ENCODE results near the gene PTPRG. TPM values are rescaled to one million over a fixed set of nuclear protein-coding genes. Genes with fewer than 3 reads are reported as not detected.

The PTPRG gene
- total RNA-seq, 1 experiment from 2014 or later, result 32.1 TPM

GRCh38 chr3:61793056-61793455 lies 231.7 kb downstream of the PTPRG start:
- H3K4me3 ChIP-seq (replicated peaks in 1 of 2; ENCODE audit: low read depth in 1 of 2, low read length in 2 of 2), result no peak overlapping the region
- H3K36me3 ChIP-seq (ENCODE audit: control insufficient read depth in 1 of 2, insufficient read depth in 2 of 2, low read length in 2 of 2), result no peaks in the 10 kb centered on the region
- intact Hi-C loops (cut with micrococcal nuclease), result no loop called here
- H4K20me1 ChIP-seq (ENCODE audit: insufficient read depth), result no peaks in the 10 kb centered on the region
- ChIA-PET RAD21 (ENCODE audit: low non-redundant PET in 1 of 2, low total read pairs in 2 of 2, uncharacterized antibody in 2 of 2, unreplicated experiment in 2 of 2) (no interaction called here), POLR2A (no interaction called here), CTCF (no interaction called here)
- no peaks in the 10 kb centered on the region for H3K4me1 ChIP-seq (ENCODE audit: control insufficient read depth in 1 of 2, insufficient read depth in 2 of 2, low read length in 2 of 2)
- TF ChIP-seq POLR2A (IDR thresholded peaks at IDR 0.05; ENCODE audit: borderline replicate concordance, extremely low read depth, insufficient read depth, insufficient read length) (no peak), ATF3 (IDR thresholded peaks at IDR 0.05) (no peak), CTCF (IDR thresholded peaks at IDR 0.05 in 2 of 3, conservative IDR thresholded peaks at IDR 0.05 in 1 of 3; ENCODE audit: borderline replicate concordance in 1 of 3, insufficient read depth in 1 of 3, low read depth in 2 of 3, low read length in 2 of 3) (no peak), SRF (IDR thresholded peaks at IDR 0.05; ENCODE audit: low read depth) (no peak), ELF1 (IDR thresholded peaks at IDR 0.05; ENCODE audit: borderline replicate concordance, low read depth) (no peak), POLR2AphosphoS5 (IDR thresholded peaks at IDR 0.05; ENCODE audit: low read depth, low read length) (no peak)
- no peak overlapping the region for H3K9ac ChIP-seq (ENCODE audit: low read length)
- DNase-seq (ENCODE audit: low read depth, low spot score), result no peak
- H3K27me3 ChIP-seq (ENCODE audit: insufficient read depth, low read length), result no peaks in the 10 kb centered on the region
- H2AFZ ChIP-seq (ENCODE audit: low read depth, low read length, poor library complexity, severe bottlenecking), result no peak overlapping the region
- BruUV-seq (replicated peaks), result no TSS peak
- no peaks in the 10 kb centered on the region for H3K9me2 ChIP-seq (ENCODE audit: insufficient read depth)
- no peak overlapping the region for H3K27ac ChIP-seq (ENCODE audit: low read depth, low read length)
- H3K4me2 ChIP-seq (ENCODE audit: low read length), result no peak overlapping the region
- ATAC-seq, result no peak
- H3K79me2 ChIP-seq (ENCODE audit: insufficient read depth, low read length), result no peaks in the 10 kb centered on the region; the same call in none of the 2 replicates
- no peaks in the 10 kb centered on the region for H3K9me3 ChIP-seq (ENCODE audit: control insufficient read depth in 1 of 2, insufficient read depth in 1 of 2, low read depth in 1 of 2, low read length in 2 of 2)

GRCh38 chr3:61793521-61793920 lies 232.2 kb downstream of the PTPRG start:
- H3K4me3 ChIP-seq (replicated peaks in 1 of 2; ENCODE audit: low read depth in 1 of 2, low read length in 2 of 2), result no peak overlapping the region
- CTCF ChIA-PET, result no interaction called here
- no peaks in the 10 kb centered on the region for H3K36me3 ChIP-seq (ENCODE audit: control insufficient read depth in 1 of 2, insufficient read depth in 2 of 2, low read length in 2 of 2)
- H3K4me1 ChIP-seq (ENCODE audit: control insufficient read depth in 1 of 2, insufficient read depth in 2 of 2, low read length in 2 of 2), result no peaks in the 10 kb centered on the region
- RAD21 ChIA-PET (ENCODE audit: low non-redundant PET in 1 of 2, low total read pairs in 2 of 2, uncharacterized antibody in 2 of 2, unreplicated experiment in 2 of 2), result no interaction called here
- H3K27ac ChIP-seq (ENCODE audit: low read depth, low read length), result no peak overlapping the region
- DNase-seq (ENCODE audit: low read depth, low spot score) (no peak), ATAC-seq (no peak)
- H3K79me2 ChIP-seq (ENCODE audit: insufficient read depth, low read length), result no peaks in the 10 kb centered on the region; the same call in none of the 2 replicates
- BruUV-seq (replicated peaks), result no TSS peak
- no peaks in the 10 kb centered on the region for H3K9me2 ChIP-seq (ENCODE audit: insufficient read depth)
- H3K9ac ChIP-seq (ENCODE audit: low read length), result no peak overlapping the region
- no peaks in the 10 kb centered on the region for H4K20me1 ChIP-seq (ENCODE audit: insufficient read depth)
- TF ChIP-seq ZBTB33 (IDR thresholded peaks at IDR 0.05; ENCODE audit: extremely low read depth, insufficient replicate concordance, low read length), result no peak
- TF ChIP-seq EZH2 (IDR thresholded peaks at IDR 0.05), result no peak
- TF ChIP-seq ZNF274 (IDR thresholded peaks at IDR 0.05; ENCODE audit: low read depth, low read length), result no peak
- no peak for TF ChIP-seq FOSL1 (IDR thresholded peaks at IDR 0.05; ENCODE audit: low read depth)
- TF ChIP-seq YY1 (IDR thresholded peaks at IDR 0.05; ENCODE audit: extremely low read depth, insufficient replicate concordance, low read depth, low read length), result no peak
- no peak for TF ChIP-seq POLR2AphosphoS5 (IDR thresholded peaks at IDR 0.05; ENCODE audit: low read depth, low read length)
- no peak for TF ChIP-seq RAD21 (IDR thresholded peaks at IDR 0.05; ENCODE audit: low read depth)
- no peak for TF ChIP-seq CBX3 (IDR thresholded peaks at IDR 0.05; ENCODE audit: low read depth)
- TF ChIP-seq CEBPB (IDR thresholded peaks at IDR 0.05; ENCODE audit: low read depth), result no peak
- intact Hi-C loops (cut with micrococcal nuclease), result no loop called here
- H3K27me3 ChIP-seq (ENCODE audit: insufficient read depth, low read length), result no peaks in the 10 kb centered on the region
- POLR2A ChIA-PET, result no interaction called here
- no peaks in the 10 kb centered on the region for H3K9me3 ChIP-seq (ENCODE audit: control insufficient read depth in 1 of 2, insufficient read depth in 1 of 2, low read depth in 1 of 2, low read length in 2 of 2)
- no peak overlapping the region for H2AFZ ChIP-seq (ENCODE audit: low read depth, low read length, poor library complexity, severe bottlenecking)
- no peak overlapping the region for H3K4me2 ChIP-seq (ENCODE audit: low read length)
